Stimulated activated CD8-positive, alpha-beta memory T cell treated with anti-CD3 and anti-CD28 coated beads, Interleukin-15, amount 100 ng/mL, for 1 hour (primary cell): ENCODE results near the gene KRT36.

Experiments used
- DNase-seq: peaks from one replicate; pipeline ENCODE4 v3.0.0-alpha.2; 2020; ENCODE audit warnings: low read depth

KRT36 gene

GRCh38 chr17:41439375-41439774 lies 50.3 kb downstream of the KRT36 start:
- no peak for DNase-seq

- no peak for DNase-seq
Observed at GRCh38 chr17:41437769-41438168, 51.9 kb downstream of the KRT36 start.

GRCh38 chr17:41437254-41437653 lies 52.5 kb downstream of the KRT36 start:
- DNase-seq: no peak
